Measurements from ENCODE around the gene FAM118A. TPM values are rescaled to one million over a fixed set of nuclear protein-coding genes. Genes with fewer than 3 reads are reported as not detected.
"Not testable (repeated sequence)": the region's sequence is repeated elsewhere in the genome, so short reads cannot be mapped to it uniquely, and the experiment has no call there.

The FAM118A gene
- polyA plus RNA-seq, 1 donor = 20.3 TPM

DNA sequence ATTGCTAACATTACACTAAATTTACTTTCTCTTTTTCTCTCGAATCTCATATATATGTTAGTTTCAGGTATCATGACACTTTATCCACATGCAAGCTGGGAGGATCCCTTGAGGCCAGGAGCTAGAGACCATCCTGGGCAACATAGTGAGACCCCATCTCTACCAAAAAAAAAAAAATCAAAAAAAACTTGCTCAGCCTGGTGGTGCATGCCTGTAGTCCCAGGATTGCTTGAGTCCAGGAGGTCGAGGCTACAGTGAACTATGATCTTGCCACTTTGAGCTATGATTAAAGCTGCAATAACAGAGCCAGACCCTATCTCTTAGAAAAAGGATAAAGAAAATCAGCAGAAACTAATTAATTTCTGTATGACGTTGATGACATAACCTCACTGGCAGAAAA is 28.7 kb upstream of the FAM118A start:
- DNase-seq (ENCODE audit: low read depth) = no peak

DNA sequence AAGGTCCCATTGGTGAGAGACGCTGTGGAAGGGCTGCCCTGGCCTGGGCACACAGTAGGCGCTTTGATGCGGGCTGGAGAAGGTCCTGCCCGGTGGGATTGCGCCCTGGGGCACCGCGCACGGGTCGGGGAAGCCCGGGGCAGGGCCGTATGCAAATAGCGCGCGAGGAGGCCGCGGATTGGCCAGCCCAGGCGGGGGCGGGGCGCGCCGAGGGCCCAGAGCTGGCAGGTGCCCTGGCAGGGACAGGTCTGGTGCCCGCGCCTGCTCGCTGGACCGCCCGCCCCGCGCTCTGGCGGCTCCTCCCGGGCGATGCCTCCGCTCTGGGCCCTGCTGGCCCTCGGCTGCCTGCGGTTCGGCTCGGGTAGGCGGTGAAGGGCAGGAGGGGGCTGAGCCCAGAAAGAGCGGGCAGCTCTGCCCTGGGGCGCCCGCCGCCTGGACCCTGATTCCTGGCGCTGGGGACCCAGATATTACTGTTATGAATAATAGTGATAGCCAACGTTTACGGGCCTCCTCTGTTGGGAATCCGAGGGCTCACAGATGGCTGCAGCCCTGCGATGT is 24.9 kb upstream of the FAM118A start, which contains the start of gene UPK3A:
Gene UPK3A, plus strand, starts transcription at position 245 of the 558 bp plus-strand sequence. Its CDS starts 65 bp downstream, at position 310.
- DNase-seq (ENCODE audit: low read depth) = no peak

- no peak for DNase-seq (ENCODE audit: low read depth)
Observed at GRCh38 chr22:45285263-45286058, 24.3 kb upstream of the FAM118A start.

DNA sequence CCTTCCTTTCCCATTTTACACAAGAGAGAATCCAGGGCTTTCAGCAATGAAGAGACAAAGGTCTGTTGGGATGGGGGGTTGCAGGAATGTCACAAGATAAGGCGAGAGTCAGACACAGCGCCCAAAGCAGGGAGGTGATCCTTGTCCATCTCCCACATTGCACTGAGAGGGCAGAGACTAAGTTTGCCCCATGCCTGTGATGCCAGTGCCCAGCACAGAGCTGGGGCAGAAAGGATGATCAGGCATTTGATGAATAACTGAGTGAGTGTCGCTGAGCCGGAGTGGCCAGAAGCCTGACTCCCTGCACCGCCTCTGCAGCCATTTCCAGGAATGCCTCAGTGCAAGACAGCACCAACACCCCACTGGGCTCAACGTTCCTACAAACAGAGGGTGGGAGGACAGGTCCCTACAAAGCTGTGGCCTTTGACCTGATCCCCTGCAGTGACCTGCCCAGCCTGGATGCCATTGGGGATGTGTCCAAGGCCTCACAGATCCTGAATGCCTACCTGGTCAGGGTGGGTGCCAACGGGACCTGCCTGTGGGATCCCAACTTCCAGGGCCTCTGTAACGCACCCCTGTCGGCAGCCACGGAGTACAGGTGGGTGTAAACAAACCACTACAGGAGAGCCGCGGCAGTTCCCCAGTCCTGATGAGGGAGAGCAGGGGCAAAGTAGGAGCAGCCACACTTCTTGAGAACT is 22.7 kb upstream of the FAM118A start:
- no peak for DNase-seq (ENCODE audit: low read depth)

- no peak for DNase-seq (ENCODE audit: low read depth)
Observed at GRCh38 chr22:45290410-45290936, 19.3 kb upstream of the FAM118A start.

GRCh38 chr22:45291061-45291930 is 18.4 kb upstream of the FAM118A start:
- no peak for DNase-seq (ENCODE audit: low read depth)

DNA sequence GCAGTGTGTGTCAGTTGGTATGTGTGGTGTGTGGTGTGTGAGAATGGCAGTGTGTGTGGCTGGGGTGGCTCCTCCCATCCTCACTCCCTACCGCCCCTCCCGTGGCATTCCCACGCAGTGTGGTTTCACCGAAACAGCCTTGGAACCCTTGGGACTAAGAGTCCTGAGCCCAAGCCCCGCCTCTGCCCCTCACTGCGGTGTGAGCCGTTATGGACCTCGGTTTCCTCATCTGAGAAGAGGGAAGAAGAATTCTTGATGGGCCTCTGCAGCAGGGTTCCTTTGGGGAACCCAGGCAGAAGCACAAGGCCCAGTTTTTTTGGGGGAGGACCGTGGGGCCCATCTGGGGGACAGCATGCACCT is 17.8 kb upstream of the FAM118A start:
- DNase-seq (ENCODE audit: low read depth) = no peak

GRCh38 chr22:45292731-45293442 is 16.8 kb upstream of the FAM118A start:
- DNase-seq (ENCODE audit: low read depth) = no peak

GRCh38 chr22:45294030-45294429 is 15.7 kb upstream of the FAM118A start:
- no peak for DNase-seq (ENCODE audit: low read depth)

DNA sequence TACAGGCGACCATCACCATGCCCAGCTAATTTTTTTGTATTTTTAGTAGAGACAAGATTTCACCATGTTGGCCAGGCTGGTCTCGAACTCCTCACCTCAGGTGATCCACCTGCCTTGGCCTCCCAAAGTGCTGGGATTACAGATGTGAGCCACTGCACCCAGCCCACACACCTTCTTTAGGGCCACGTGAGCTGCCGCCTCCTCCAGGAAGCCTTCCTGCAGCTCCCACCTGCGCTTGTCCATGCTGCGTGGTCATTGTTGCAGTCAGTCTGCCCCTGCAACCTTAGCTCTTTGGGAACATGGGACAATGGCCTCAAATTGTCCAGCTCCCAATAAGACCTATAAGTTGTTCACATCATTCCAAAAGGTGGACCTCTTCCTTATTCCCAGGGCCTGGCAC is 14.7 kb upstream of the FAM118A start:
- not testable (repeated sequence) for DNase-seq (ENCODE audit: low read depth)

DNA sequence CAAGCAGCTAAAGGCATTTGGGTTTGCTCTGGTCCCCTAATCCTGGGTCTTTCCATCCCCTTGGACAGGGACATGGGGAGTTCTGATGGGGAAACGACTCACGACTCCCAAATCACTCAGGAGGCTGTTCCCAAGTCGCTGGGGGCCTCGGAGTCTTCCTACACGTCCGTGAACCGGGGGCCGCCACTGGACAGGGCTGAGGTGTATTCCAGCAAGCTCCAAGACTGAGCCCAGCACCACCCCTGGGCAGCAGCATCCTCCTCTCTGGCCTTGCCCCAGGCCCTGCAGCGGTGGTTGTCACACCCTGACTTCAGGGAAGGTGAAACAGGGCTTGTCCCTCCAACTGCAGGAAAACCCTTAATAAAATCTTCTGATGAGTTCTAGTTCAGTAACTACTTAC is 14.2 kb upstream of the FAM118A start:
- no peak for DNase-seq (ENCODE audit: low read depth)

- DNase-seq (ENCODE audit: low read depth) = no peak
Observed at GRCh38 chr22:45296628-45297297, 13.0 kb upstream of the FAM118A start.

- no peak for DNase-seq (ENCODE audit: low read depth)
Observed at GRCh38 chr22:45298934-45299505, 10.7 kb upstream of the FAM118A start.

DNA sequence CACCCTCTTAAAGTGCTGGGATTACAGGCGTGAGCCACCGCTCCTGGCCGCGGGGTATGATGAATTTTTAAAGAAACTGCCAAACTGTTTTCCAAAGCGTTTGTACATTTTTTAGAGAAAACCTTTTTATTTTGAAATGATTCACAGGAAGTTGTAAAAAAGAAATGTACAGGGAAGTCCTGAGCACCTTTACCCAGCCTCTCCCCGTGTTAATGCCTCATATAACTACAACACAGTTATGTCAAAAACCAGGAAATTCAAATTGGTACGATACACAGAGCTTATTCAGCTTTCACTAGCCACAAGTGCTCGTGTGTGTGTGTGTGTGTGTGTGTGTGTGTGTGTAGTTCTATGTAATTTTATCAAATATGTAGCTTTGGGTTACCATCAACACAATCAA is 7.0 kb upstream of the FAM118A start:
- DNase-seq (ENCODE audit: low read depth) = no peak

GRCh38 chr22:45303181-45303580 is 6.6 kb upstream of the FAM118A start:
- no peak for DNase-seq (ENCODE audit: low read depth)

- no peak for DNase-seq (ENCODE audit: low read depth)
Observed at GRCh38 chr22:45304971-45305370, 4.8 kb upstream of the FAM118A start.

- no peak for DNase-seq (ENCODE audit: low read depth)
Observed at GRCh38 chr22:45305456-45306075, 4.2 kb upstream of the FAM118A start.

- DNase-seq (ENCODE audit: low read depth) = no peak
Observed at GRCh38 chr22:45306139-45306538, 3.6 kb upstream of the FAM118A start.

GRCh38 chr22:45308391-45308956 is 1.3 kb upstream of the FAM118A start:
- DNase-seq (ENCODE audit: low read depth) = no peak

All from forelimb muscle (tissue), 1 donor.